Measurements from ENCODE around the gene ATOH8. TPM values are rescaled to one million over a fixed set of nuclear protein-coding genes. Genes with fewer than 3 reads are reported as not detected.

The ATOH8 gene
- polyA plus RNA-seq, 2 of the 4 experiments (the other 2 are of a cell fraction): 1.8 to 20.0 TPM

DNA sequence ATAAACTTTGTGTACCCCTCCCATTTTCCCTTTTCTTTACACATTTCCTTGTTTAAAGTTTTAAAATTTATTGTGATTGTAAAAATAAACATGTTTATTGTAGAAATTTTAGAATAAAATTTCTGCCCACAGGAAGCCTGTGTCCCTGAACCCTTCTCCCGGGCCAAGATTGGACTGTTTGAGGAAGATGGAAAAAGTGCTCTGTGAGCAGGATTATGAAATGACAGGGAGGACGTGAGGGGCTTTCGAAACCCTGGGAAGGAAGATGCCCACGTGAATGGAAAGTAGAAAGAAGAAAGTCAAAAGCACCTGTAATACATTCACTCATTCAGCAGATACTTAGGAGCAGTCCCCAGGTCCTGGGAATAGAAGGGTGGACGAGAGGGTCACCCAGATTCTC, 25.4 kb upstream of the ATOH8 start:
- WGBS (ENCODE audit: missing lambda C conversion rate): 55% methylated on average over 5 of the region's 5 CpGs
- H3K4me2 ChIP-seq: peak overlapping the region; percentile 72; the same call in 1 of the 3 replicates
- H3K4me1 ChIP-seq: peaks cover 25% of the 10 kb centered on the region
- no peak overlapping the region for H3K4me3 ChIP-seq
- ATAC-seq (peak in 1 of 2 experiments; percentile 10; a peak in 3 of 6 replicates), DNase-seq (ENCODE audit: low read depth in 1 of 2, low spot score in 1 of 2) (no peak), FAIRE-seq (no peak)
- TF ChIP-seq, protein P1, sequence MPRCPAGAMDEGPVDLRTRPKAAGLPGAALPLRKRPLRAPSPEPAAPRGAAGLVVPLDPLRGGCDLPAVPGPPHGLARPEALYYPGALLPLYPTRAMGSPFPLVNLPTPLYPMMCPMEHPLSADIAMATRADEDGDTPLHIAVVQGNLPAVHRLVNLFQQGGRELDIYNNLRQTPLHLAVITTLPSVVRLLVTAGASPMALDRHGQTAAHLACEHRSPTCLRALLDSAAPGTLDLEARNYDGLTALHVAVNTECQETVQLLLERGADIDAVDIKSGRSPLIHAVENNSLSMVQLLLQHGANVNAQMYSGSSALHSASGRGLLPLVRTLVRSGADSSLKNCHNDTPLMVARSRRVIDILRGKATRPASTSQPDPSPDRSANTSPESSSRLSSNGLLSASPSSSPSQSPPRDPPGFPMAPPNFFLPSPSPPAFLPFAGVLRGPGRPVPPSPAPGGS (IDR thresholded peaks at IDR 0.05): no peak
- TF ChIP-seq HMGXB4 (CRISPR knock-in tag; IDR thresholded peaks at IDR 0.05; ENCODE audit: borderline replicate concordance): no peak
- no peak for TF ChIP-seq RFX5 (IDR thresholded peaks at IDR 0.05)
- no peak for TF ChIP-seq CBX2 (IDR thresholded peaks at IDR 0.05; ENCODE audit: borderline replicate concordance, low read depth)
- no peak for TF ChIP-seq PHF8 (IDR thresholded peaks at IDR 0.05; ENCODE audit: borderline replicate concordance, low read depth)
- TF ChIP-seq TP53 (CRISPR knock-in tag; IDR thresholded peaks at IDR 0.05): no peak
- no peak for TF ChIP-seq ESRRA (IDR thresholded peaks at IDR 0.05; ENCODE audit: borderline replicate concordance, low read length)
- no peaks in the 10 kb centered on the region for H3K9me3 ChIP-seq
- POLR2A ChIA-PET: interaction anchor here (1.0 to 1.2 kb wide), 2 partner anchors 14 to 91 kb away, joined by 3 to 13 read pairs; no protein-coding TSS in a partner anchor
- H3K27ac ChIP-seq: peak overlapping the region; percentile 68 to 70; a peak in 5 of 6 replicates
- CTCF ChIA-PET: interaction anchor here (0.6 to 2.8 kb wide), 72 partner anchors 10 to 442 kb away, joined by 3 to 394 read pairs (median 6); partner anchors contain the start of genes ATOH8, GNLY and SFTPB

DNA sequence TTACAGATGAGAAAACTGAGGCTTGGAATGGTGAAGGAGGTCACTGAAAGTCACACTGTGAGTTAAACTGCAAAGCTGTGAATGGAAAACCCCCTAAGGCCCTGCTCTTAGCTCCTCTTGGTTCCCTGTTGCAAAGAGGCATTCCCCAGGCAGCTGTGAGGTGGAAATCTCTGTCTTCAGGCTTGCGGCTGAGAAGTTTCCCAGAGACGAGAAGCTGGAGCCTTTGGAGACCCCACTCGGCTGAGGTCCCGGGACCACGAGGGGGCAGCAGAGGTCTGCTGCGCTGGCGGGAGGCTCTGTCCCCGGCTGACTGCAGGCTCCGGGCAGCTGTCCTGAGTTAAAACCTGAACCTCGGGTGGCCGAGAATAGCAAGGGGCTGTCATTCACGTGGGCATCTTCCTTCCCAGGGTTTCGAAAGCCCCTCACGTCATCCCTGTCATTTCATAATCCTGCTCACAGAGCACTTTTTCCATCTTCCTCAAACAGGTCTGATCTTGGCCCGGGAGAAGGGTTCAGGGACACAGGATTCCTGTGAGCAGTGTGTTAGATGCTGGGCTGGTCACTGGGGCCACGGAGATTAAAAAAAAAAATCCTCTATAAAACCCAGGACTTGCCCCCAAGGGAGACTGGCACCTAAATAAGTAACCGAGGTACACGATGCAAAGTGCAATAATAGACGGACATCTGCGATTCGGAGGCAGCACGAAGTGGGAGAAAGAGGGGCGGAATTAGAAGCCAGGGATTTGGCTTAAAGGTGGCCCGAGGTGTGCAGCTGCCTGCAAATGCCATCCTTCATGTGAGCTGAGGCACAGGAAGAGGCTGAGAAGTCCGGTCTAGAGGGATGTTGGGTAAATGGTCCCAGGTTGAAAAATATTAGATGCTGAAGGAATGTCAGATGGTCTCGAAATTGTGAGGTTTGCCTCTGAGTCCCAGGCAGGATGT, 24.6 kb upstream of the ATOH8 start:
- CTCF ChIA-PET: interaction anchor here (0.6 to 2.8 kb wide), 73 partner anchors 11 to 441 kb away, joined by 3 to 394 read pairs (median 6); partner anchors contain the start of genes ATOH8, GNLY and SFTPB
- no peaks in the 10 kb centered on the region for H3K9me3 ChIP-seq
- WGBS (ENCODE audit: missing lambda C conversion rate): 32% methylated on average over 26 of the region's 26 CpGs
- peaks cover 24% of the 10 kb centered on the region for H3K4me1 ChIP-seq
- TF ChIP-seq MAFK (IDR thresholded peaks at IDR 0.05; ENCODE audit: partially characterized antibody) (peak; percentile 38), GATA3 (IDR thresholded peaks at IDR 0.05; ENCODE audit: borderline replicate concordance) (0 out of 2 replicates have a peak, but pooled peaks have one; percentile 27), CEBPB (IDR thresholded peaks at IDR 0.05) (peak in 1 of 2 experiments; percentile 59; a peak in 2 of 4 replicates), MYC (IDR thresholded peaks at IDR 0.05; ENCODE audit: borderline replicate concordance, low read length) (peak; percentile 14; the same call in 1 of the 2 replicates), EP300 (IDR thresholded peaks at IDR 0.05) (peak in 1 of 2 experiments; percentile 51; a peak in 1 of 5 replicates), RAD21 (conservative IDR thresholded peaks at IDR 0.05 in 1 of 2, IDR thresholded peaks at IDR 0.05 in 1 of 2) (peak; percentile 100), EHMT2 (IDR thresholded peaks at IDR 0.05; ENCODE audit: low read depth) (no peak), SMC3 (IDR thresholded peaks at IDR 0.05) (peak; percentile 100), PBX3 (IDR thresholded peaks at IDR 0.05) (no peak)
- TF ChIP-seq, protein P2, sequence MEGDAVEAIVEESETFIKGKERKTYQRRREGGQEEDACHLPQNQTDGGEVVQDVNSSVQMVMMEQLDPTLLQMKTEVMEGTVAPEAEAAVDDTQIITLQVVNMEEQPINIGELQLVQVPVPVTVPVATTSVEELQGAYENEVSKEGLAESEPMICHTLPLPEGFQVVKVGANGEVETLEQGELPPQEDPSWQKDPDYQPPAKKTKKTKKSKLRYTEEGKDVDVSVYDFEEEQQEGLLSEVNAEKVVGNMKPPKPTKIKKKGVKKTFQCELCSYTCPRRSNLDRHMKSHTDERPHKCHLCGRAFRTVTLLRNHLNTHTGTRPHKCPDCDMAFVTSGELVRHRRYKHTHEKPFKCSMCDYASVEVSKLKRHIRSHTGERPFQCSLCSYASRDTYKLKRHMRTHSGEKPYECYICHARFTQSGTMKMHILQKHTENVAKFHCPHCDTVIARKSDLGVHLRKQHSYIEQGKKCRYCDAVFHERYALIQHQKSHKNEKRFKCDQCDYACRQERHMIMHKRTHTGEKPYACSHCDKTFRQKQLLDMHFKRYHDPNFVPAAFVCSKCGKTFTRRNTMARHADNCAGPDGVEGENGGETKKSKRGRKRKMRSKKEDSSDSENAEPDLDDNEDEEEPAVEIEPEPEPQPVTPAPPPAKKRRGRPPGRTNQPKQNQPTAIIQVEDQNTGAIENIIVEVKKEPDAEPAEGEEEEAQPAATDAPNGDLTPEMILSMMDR (IDR thresholded peaks at IDR 0.05): peak; percentile 99
- TF ChIP-seq, protein P3, sequence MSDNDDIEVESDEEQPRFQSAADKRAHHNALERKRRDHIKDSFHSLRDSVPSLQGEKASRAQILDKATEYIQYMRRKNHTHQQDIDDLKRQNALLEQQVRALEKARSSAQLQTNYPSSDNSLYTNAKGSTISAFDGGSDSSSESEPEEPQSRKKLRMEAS (IDR thresholded peaks at IDR 0.05): peak; percentile 33; the same call in 1 of the 2 replicates
- H3K4me2 ChIP-seq: peak overlapping the region; percentile 72
- FAIRE-seq: peak; percentile 79
- peak; percentile 96 to 99 for ATAC-seq
- POLR2A ChIA-PET: interaction anchor here (1.0 to 1.2 kb wide), 2 partner anchors 13 to 92 kb away, joined by 3 to 13 read pairs; no protein-coding TSS in a partner anchor
- peak overlapping the region; percentile 68 to 70 for H3K27ac ChIP-seq
- DNase-seq (ENCODE audit: low read depth in 1 of 2, low spot score in 1 of 2): peak; percentile 83 to 93
- H3K4me3 ChIP-seq: 0 out of 3 replicates have a peak overlapping the region, but pooled peaks have one; percentile 11

Data from A549 (cell line).